ENCODE results near the gene BLTP2.
"Not testable (repeated sequence)": the region's sequence is repeated elsewhere in the genome, so short reads cannot be mapped to it uniquely, and the experiment has no call there.

DNA sequence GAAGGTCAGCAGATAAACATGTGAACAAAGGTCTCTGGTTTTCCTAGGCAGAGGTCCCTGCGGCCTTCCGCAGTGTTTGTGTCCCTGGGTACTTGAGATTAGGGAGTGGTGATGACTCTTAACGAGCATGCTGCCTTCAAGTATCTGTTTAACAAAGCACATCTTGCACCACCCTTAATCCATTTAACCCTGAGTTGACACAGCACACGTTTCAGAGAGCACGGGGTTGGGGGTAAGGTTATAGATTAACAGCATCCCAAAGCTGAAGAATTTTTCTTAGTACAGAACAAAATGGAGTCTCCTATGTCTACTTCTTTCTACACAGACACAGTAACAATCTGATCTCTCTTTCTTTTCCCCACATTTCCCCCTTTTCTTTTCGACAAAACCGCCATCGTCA is 13.4 kb upstream of the BLTP2 start:
- TF ChIP-seq, protein P1, sequence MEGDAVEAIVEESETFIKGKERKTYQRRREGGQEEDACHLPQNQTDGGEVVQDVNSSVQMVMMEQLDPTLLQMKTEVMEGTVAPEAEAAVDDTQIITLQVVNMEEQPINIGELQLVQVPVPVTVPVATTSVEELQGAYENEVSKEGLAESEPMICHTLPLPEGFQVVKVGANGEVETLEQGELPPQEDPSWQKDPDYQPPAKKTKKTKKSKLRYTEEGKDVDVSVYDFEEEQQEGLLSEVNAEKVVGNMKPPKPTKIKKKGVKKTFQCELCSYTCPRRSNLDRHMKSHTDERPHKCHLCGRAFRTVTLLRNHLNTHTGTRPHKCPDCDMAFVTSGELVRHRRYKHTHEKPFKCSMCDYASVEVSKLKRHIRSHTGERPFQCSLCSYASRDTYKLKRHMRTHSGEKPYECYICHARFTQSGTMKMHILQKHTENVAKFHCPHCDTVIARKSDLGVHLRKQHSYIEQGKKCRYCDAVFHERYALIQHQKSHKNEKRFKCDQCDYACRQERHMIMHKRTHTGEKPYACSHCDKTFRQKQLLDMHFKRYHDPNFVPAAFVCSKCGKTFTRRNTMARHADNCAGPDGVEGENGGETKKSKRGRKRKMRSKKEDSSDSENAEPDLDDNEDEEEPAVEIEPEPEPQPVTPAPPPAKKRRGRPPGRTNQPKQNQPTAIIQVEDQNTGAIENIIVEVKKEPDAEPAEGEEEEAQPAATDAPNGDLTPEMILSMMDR (IDR thresholded peaks at IDR 0.05): not testable (repeated sequence)
- not testable (repeated sequence) for TF ChIP-seq POLR2A (IDR thresholded peaks at IDR 0.05)
